WTC11 (cell line): Measurements from ENCODE around the gene CTIF. TPM values are rescaled to one million over a fixed set of nuclear protein-coding genes. Genes with fewer than 3 reads are reported as not detected.

Experiments used
- ATAC-seq: fragments of 200-7000 bp; cut with Tn5 transposase; 2 replicates; pipeline ENCODE4 v1.10.0; 2021; ENCODE audit warnings: mild to moderate bottlenecking, moderate library complexity
- CTCF ChIA-PET: fragments of 300-600 bp; sonication (Branson Sonifier 250); formaldehyde crosslinking; loops from one replicate; lab custom pipeline; 2021; ENCODE audit warnings: antibody characterized with exemption; lab: Charles Lee
- POLR2A ChIA-PET: fragments of 350-600 bp; sonication (Branson Sonifier 250); formaldehyde crosslinking; loops from one replicate; lab custom pipeline; 2021; ENCODE audit warnings: antibody characterized with exemption; lab: Charles Lee
- DNase-seq: peaks from one replicate; pipeline ENCODE4 v3.0.0; 2021; ENCODE audit warnings: low spot score
- H3K27ac Mint-ChIP-seq: 2 replicates; pipeline ENCODE4 v1.8.0; 2021; ENCODE audit warnings: mixed read lengths
- H3K27me3 Mint-ChIP-seq: 2 replicates; pipeline ENCODE4 v1.8.0; 2021; ENCODE audit warnings: low read depth, mild to moderate bottlenecking, moderate library complexity, mixed read lengths
- H3K36me3 Mint-ChIP-seq: 2 replicates; pipeline ENCODE4 v1.8.0; 2021; ENCODE audit warnings: mixed read lengths
- H3K4me1 Mint-ChIP-seq: 2 replicates; pipeline ENCODE4 v1.8.0; 2022; ENCODE audit warnings: mixed read lengths
- H3K4me3 Mint-ChIP-seq: 2 replicates; pipeline ENCODE4 v1.8.0; 2021; ENCODE audit warnings: mild to moderate bottlenecking, moderate library complexity, mixed read lengths
- H3K9me3 Mint-ChIP-seq: 2 replicates; pipeline ENCODE4 v1.8.0; 2021; ENCODE audit warnings: mixed read lengths
- FOXJ3 ChIP-seq: sonication (generic); formaldehyde crosslinking; IDR thresholded peaks from 2 replicates; pipeline ENCODE4 v1.9.0; 2021; ENCODE audit warnings: missing genetic modification reagents, mild to moderate bottlenecking, borderline replicate concordance
- FOXK1 ChIP-seq: sonication (generic); formaldehyde crosslinking; IDR thresholded peaks from 2 replicates; pipeline ENCODE4 v1.8.0; 2022; ENCODE audit warnings: mild to moderate bottlenecking, moderate library complexity, missing genetic modification reagents
- GRHL2 ChIP-seq: fragments of 250-450 bp; sonication (Bioruptor Pico); IDR thresholded peaks from 2 replicates; pipeline ENCODE4 v1.8.0; 2022; ENCODE audit warnings: mild to moderate bottlenecking, moderate library complexity; ENCODE audit not compliant: insufficient replicate concordance, severe bottlenecking
- JUN ChIP-seq: sonication (generic); formaldehyde crosslinking; IDR thresholded peaks from 2 replicates; pipeline ENCODE4 v1.8.0; 2023; ENCODE audit warnings: mild to moderate bottlenecking, missing genetic modification reagents
- MYBL2 ChIP-seq: sonication (generic); formaldehyde crosslinking; IDR thresholded peaks from 2 replicates; pipeline ENCODE4 v1.8.1; 2023; ENCODE audit warnings: mild to moderate bottlenecking, moderate library complexity, missing genetic modification reagents
- NFATC4 ChIP-seq: fragments of 250-450 bp; sonication (Bioruptor Pico); IDR thresholded peaks from 2 replicates; pipeline ENCODE4 v1.9.0; 2021; ENCODE audit warnings: mild to moderate bottlenecking
- PRRX2 ChIP-seq: fragments of 250-450 bp; sonication (Bioruptor Pico); IDR thresholded peaks from 2 replicates; pipeline ENCODE4 v1.8.0; 2021; ENCODE audit warnings: mild to moderate bottlenecking
- SOX15 ChIP-seq: fragments of 250-450 bp; sonication (Bioruptor Pico); IDR thresholded peaks from 2 replicates; pipeline ENCODE4 v1.9.0; 2021; ENCODE audit warnings: mild to moderate bottlenecking
- SP1 ChIP-seq: sonication (generic); formaldehyde crosslinking; conservative IDR thresholded peaks from 2 replicates; pipeline ENCODE4 v1.8.1; 2022; ENCODE audit warnings: missing genetic modification reagents
- TEAD1 ChIP-seq: sonication (generic); formaldehyde crosslinking; IDR thresholded peaks from 2 replicates; pipeline ENCODE4 v1.8.0; 2022; ENCODE audit warnings: mild to moderate bottlenecking, missing genetic modification reagents
- TEAD4 ChIP-seq: sonication (generic); formaldehyde crosslinking; IDR thresholded peaks from 2 replicates; pipeline ENCODE4 v1.8.0; 2022; ENCODE audit warnings: mild to moderate bottlenecking, missing genetic modification reagents
- ZNF138 ChIP-seq: sonication (generic); formaldehyde crosslinking; conservative IDR thresholded peaks from 2 replicates; pipeline ENCODE4 v1.8.1; 2022; ENCODE audit warnings: mild to moderate bottlenecking, moderate library complexity, missing genetic modification reagents
- total RNA-seq: library from RNA; stranded (reverse); gene quantifications from 3 replicates; pipeline ENCODE4 v1.2.3, GENCODE V29; 2021
- TF ChIP-seq, protein P1 (sequence below): sonication (generic); formaldehyde crosslinking; IDR thresholded peaks from 2 replicates; pipeline ENCODE4 v1.8.0; 2022; ENCODE audit warnings: mild to moderate bottlenecking, missing genetic modification reagents
- TF ChIP-seq, protein P2 (sequence below): sonication (generic); formaldehyde crosslinking; IDR thresholded peaks from 2 replicates; pipeline ENCODE4 v1.8.0; 2023; ENCODE audit warnings: mild to moderate bottlenecking, missing genetic modification reagents
- TF ChIP-seq, protein P3 (sequence below): sonication (generic); formaldehyde crosslinking; IDR thresholded peaks from 2 replicates; pipeline ENCODE4 v1.8.0; 2022; ENCODE audit warnings: mild to moderate bottlenecking, missing genetic modification reagents
- TF ChIP-seq, protein P4 (sequence below): fragments of 250-450 bp; sonication (Bioruptor Pico); IDR thresholded peaks from 2 replicates; pipeline ENCODE4 v1.8.0; 2021; ENCODE audit warnings: mild to moderate bottlenecking
- TF ChIP-seq, protein P5 (sequence below): sonication (generic); formaldehyde crosslinking; IDR thresholded peaks from 2 replicates; pipeline ENCODE4 v1.8.1; 2023; ENCODE audit warnings: mild to moderate bottlenecking, missing genetic modification reagents, moderate library complexity
- TF ChIP-seq, protein P6 (sequence below): fragments of 250-450 bp; sonication (Bioruptor Pico); IDR thresholded peaks from 2 replicates; pipeline ENCODE4 v1.9.0; 2021; ENCODE audit warnings: mild to moderate bottlenecking

Gene CTIF
- total RNA-seq, 1 experiment from 2014 or later = 28.5 TPM

DNA sequence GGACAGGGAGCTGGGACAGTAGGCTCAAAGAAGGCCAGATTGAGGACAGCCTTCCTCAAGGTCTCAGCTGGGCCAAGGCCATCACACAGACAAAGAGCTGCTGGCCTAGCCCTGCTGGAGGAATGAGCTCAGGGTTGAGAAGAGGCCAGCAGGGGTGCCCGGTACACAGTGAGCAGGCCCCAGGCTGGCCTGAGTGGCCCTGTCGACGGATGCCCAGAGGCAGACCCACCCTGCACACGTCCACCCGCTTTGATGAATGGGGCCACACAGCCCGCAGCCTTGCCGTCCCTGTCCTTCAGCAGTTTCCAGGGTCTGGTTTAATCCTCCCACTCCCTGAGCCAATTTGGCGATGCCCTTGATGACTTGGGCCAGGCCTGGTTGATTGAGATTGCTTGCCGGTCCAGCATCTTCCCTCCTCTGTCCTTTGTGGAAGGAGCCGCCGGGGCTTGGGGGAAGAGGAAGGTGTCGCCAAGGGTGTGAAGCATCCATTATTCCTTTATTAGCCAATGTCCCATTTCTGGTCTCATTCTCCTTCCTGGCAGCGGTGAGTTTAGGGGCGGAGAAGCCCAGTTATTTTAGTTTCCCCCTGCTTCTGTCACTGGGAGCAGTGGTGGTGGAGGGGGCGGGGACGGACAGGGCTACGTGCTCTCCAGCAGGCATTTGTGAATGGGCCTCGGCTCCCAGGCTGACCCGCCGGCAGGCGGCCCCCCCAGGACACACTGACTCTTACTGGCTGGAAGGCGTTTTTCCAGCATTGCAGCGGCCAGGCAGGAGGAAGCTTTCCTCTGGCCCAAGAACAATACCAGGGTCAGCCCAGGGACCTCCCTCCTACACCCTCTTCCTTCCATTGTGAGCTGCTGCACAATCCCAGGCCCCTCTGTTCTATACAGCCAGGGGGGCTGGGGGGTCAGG is 141.8 kb downstream of the CTIF start:
- Mint-ChIP-seq H3K27ac (no peak overlapping the region), H3K4me3 (no peak overlapping the region), H3K4me1 (no peaks in the 10 kb centered on the region), H3K9me3 (no peaks in the 10 kb centered on the region), H3K27me3 (no peaks in the 10 kb centered on the region), H3K36me3 (no peaks in the 10 kb centered on the region)
- ATAC-seq (no peak), DNase-seq (no peak)
- TF ChIP-seq FOXK1 = no peak
- no peak for TF ChIP-seq SOX15
- ChIA-PET POLR2A (no interaction called here), CTCF (interaction anchor here (0.9 kb wide), 1 partner anchor 195 kb away, joined by 3 read pairs; no protein-coding TSS in a partner anchor)

DNA sequence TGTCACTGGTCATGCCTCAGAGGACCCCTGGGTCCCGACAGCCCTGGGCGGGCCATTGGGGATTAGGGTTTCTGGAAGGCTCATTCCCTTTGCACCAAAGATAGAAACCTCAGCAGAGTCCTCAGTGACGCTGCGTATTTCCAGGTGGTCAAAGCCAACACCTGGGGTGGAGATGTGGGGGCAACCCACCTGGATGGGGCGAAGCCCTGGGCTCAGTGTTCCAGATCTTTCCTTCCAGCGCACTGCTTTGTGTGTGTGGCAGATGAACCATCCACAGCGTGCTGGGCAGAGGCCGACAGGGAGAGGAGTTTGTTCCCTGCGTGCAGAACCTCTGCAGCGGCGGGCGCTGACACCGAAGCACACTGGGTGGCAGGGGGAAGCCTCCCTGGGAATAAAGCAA is 143.9 kb downstream of the CTIF start:
- H3K4me1 Mint-ChIP-seq = no peaks in the 10 kb centered on the region
- ATAC-seq (no peak), DNase-seq (no peak)
- ChIA-PET POLR2A (no interaction called here), CTCF (no interaction called here)
- no peak overlapping the region for H3K27ac Mint-ChIP-seq
- H3K27me3 Mint-ChIP-seq = no peaks in the 10 kb centered on the region
- no peak overlapping the region for H3K4me3 Mint-ChIP-seq
- H3K36me3 Mint-ChIP-seq = no peaks in the 10 kb centered on the region
- peaks cover 10% of the 10 kb centered on the region; the same call in 1 of the 2 replicates for H3K9me3 Mint-ChIP-seq
- TF ChIP-seq GRHL2 (CRISPR knock-in tag) (no peak), NFATC4 (no peak), SP1 (CRISPR knock-in tag) (no peak), MYBL2 (CRISPR knock-in tag) (no peak), TEAD1 (CRISPR knock-in tag) (no peak), TEAD4 (no peak), ZNF138 (CRISPR knock-in tag) (no peak), FOXJ3 (CRISPR knock-in tag) (no peak), PRRX2 (no peak)
- TF ChIP-seq, protein P1, sequence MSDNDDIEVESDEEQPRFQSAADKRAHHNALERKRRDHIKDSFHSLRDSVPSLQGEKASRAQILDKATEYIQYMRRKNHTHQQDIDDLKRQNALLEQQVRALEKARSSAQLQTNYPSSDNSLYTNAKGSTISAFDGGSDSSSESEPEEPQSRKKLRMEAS (CRISPR knock-in tag) = no peak
- TF ChIP-seq, protein P2, sequence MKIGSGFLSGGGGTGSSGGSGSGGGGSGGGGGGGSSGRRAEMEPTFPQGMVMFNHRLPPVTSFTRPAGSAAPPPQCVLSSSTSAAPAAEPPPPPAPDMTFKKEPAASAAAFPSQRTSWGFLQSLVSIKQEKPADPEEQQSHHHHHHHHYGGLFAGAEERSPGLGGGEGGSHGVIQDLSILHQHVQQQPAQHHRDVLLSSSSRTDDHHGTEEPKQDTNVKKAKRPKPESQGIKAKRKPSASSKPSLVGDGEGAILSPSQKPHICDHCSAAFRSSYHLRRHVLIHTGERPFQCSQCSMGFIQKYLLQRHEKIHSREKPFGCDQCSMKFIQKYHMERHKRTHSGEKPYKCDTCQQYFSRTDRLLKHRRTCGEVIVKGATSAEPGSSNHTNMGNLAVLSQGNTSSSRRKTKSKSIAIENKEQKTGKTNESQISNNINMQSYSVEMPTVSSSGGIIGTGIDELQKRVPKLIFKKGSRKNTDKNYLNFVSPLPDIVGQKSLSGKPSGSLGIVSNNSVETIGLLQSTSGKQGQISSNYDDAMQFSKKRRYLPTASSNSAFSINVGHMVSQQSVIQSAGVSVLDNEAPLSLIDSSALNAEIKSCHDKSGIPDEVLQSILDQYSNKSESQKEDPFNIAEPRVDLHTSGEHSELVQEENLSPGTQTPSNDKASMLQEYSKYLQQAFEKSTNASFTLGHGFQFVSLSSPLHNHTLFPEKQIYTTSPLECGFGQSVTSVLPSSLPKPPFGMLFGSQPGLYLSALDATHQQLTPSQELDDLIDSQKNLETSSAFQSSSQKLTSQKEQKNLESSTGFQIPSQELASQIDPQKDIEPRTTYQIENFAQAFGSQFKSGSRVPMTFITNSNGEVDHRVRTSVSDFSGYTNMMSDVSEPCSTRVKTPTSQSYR (CRISPR knock-in tag) = no peak
- TF ChIP-seq, protein P3, sequence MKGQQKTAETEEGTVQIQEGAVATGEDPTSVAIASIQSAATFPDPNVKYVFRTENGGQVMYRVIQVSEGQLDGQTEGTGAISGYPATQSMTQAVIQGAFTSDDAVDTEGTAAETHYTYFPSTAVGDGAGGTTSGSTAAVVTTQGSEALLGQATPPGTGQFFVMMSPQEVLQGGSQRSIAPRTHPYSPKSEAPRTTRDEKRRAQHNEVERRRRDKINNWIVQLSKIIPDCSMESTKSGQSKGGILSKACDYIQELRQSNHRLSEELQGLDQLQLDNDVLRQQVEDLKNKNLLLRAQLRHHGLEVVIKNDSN = no peak
- TF ChIP-seq, protein P4, sequence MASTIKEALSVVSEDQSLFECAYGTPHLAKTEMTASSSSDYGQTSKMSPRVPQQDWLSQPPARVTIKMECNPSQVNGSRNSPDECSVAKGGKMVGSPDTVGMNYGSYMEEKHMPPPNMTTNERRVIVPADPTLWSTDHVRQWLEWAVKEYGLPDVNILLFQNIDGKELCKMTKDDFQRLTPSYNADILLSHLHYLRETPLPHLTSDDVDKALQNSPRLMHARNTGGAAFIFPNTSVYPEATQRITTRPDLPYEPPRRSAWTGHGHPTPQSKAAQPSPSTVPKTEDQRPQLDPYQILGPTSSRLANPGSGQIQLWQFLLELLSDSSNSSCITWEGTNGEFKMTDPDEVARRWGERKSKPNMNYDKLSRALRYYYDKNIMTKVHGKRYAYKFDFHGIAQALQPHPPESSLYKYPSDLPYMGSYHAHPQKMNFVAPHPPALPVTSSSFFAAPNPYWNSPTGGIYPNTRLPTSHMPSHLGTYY (CRISPR knock-in tag) = no peak
- TF ChIP-seq, protein P5, sequence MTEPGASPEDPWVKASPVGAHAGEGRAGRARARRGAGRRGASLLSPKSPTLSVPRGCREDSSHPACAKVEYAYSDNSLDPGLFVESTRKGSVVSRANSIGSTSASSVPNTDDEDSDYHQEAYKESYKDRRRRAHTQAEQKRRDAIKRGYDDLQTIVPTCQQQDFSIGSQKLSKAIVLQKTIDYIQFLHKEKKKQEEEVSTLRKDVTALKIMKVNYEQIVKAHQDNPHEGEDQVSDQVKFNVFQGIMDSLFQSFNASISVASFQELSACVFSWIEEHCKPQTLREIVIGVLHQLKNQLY (CRISPR knock-in tag) = no peak

DNA sequence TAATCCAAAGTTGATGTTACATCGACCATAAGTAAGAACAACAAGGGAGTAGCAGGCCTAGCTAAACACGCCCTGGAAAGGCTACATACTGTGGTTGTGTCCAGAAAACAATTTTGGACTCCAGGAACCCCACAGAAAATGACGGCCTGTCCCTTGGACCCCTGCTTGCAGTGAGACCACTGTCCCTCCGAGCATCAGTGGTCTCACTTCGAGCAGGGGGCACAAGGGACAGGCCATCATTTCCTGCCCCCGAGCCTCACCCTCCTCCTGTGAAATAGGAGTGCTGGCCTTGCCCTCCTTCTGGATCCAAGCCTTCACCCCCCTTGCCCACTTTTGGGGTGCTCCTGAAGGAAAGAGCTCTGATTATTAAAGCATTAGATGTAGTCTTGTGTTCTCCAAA is 144.4 kb downstream of the CTIF start:
- no peak for DNase-seq
- POLR2A ChIA-PET = no interaction called here
- Mint-ChIP-seq H3K27ac (no peak overlapping the region), H3K4me1 (no peaks in the 10 kb centered on the region), H3K27me3 (no peaks in the 10 kb centered on the region), H3K36me3 (no peaks in the 10 kb centered on the region), H3K4me3 (no peak overlapping the region), H3K9me3 (peaks cover 10% of the 10 kb centered on the region; the same call in 1 of the 2 replicates)
- CTCF ChIA-PET = no interaction called here
- ATAC-seq = no peak
- TF ChIP-seq, protein P6, sequence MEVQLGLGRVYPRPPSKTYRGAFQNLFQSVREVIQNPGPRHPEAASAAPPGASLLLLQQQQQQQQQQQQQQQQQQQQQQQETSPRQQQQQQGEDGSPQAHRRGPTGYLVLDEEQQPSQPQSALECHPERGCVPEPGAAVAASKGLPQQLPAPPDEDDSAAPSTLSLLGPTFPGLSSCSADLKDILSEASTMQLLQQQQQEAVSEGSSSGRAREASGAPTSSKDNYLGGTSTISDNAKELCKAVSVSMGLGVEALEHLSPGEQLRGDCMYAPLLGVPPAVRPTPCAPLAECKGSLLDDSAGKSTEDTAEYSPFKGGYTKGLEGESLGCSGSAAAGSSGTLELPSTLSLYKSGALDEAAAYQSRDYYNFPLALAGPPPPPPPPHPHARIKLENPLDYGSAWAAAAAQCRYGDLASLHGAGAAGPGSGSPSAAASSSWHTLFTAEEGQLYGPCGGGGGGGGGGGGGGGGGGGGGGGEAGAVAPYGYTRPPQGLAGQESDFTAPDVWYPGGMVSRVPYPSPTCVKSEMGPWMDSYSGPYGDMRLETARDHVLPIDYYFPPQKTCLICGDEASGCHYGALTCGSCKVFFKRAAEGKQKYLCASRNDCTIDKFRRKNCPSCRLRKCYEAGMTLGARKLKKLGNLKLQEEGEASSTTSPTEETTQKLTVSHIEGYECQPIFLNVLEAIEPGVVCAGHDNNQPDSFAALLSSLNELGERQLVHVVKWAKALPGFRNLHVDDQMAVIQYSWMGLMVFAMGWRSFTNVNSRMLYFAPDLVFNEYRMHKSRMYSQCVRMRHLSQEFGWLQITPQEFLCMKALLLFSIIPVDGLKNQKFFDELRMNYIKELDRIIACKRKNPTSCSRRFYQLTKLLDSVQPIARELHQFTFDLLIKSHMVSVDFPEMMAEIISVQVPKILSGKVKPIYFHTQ (CRISPR knock-in tag) = no peak
- no peak for TF ChIP-seq JUN
- TF ChIP-seq, protein P2 (CRISPR knock-in tag) = no peak
